Coronary artery (tissue), 2 donors: Measurements from ENCODE around the gene RYR1.
"Not testable (repeated sequence)": the region's sequence is repeated elsewhere in the genome, so short reads cannot be mapped to it uniquely, and the experiment has no call there.

Source experiments
- DNase-seq: peaks from one replicate; pipeline ENCODE4 v3.0.0-alpha.2; 2017; ENCODE audit warnings: low spot score
- H3K27ac ChIP-seq, 2 donors: fragments of 200-600 bp; sonication (generic); one replicate each; pipeline ENCODE4 v1.5.1; 2016 to 2019
- H3K4me3 ChIP-seq: fragments of 200-600 bp; sonication (generic); 2 replicates; pipeline ENCODE4 v1.5.1; 2016; ENCODE audit warnings: mild to moderate bottlenecking, moderate library complexity
- TF ChIP-seq, protein P1 (sequence below): fragments of 200-600 bp; sonication (generic); IDR thresholded peaks from one replicate; pipeline ENCODE4 v1.5.1; 2019; ENCODE audit warnings: antibody characterized with exemption

RYR1 gene

GRCh38 chr19:38411041-38411712 is 22.3 kb upstream of the RYR1 start:
- no peak for DNase-seq
- TF ChIP-seq, protein P1, sequence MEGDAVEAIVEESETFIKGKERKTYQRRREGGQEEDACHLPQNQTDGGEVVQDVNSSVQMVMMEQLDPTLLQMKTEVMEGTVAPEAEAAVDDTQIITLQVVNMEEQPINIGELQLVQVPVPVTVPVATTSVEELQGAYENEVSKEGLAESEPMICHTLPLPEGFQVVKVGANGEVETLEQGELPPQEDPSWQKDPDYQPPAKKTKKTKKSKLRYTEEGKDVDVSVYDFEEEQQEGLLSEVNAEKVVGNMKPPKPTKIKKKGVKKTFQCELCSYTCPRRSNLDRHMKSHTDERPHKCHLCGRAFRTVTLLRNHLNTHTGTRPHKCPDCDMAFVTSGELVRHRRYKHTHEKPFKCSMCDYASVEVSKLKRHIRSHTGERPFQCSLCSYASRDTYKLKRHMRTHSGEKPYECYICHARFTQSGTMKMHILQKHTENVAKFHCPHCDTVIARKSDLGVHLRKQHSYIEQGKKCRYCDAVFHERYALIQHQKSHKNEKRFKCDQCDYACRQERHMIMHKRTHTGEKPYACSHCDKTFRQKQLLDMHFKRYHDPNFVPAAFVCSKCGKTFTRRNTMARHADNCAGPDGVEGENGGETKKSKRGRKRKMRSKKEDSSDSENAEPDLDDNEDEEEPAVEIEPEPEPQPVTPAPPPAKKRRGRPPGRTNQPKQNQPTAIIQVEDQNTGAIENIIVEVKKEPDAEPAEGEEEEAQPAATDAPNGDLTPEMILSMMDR: no peak
- H3K27ac ChIP-seq: no peak overlapping the region
- H3K4me3 ChIP-seq: no peak overlapping the region

- not testable (repeated sequence) for DNase-seq, H3K27ac ChIP-seq, H3K4me3 ChIP-seq
Observed at GRCh38 chr19:38411898-38412297, 21.6 kb upstream of the RYR1 start.

GRCh38 chr19:38412491-38412890 is 21.0 kb upstream of the RYR1 start:
- TF ChIP-seq, protein P1: no peak
- DNase-seq: no peak
- H3K4me3 ChIP-seq: no peak overlapping the region
- H3K27ac ChIP-seq: no peak overlapping the region

DNA sequence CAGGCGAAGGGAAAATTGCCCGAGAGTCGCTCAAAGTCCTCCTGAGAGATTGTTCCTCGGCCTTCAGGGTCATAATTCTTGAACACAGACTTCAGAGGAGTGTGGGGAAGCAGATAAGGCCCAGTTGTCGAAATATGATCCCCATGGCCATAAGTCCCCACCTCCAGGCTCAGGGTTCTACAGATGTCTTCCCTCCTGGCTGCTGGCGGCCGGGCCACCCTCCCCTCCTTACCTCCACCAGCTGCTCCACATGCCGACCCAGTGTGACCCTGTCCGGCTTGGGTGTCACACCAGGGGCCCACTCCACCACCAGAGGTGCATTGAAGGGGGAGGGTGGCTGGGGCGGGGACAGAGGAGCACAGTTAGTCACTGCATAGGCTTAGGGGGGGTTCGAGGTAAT is 20.5 kb upstream of the RYR1 start:
- DNase-seq: no peak

DNA sequence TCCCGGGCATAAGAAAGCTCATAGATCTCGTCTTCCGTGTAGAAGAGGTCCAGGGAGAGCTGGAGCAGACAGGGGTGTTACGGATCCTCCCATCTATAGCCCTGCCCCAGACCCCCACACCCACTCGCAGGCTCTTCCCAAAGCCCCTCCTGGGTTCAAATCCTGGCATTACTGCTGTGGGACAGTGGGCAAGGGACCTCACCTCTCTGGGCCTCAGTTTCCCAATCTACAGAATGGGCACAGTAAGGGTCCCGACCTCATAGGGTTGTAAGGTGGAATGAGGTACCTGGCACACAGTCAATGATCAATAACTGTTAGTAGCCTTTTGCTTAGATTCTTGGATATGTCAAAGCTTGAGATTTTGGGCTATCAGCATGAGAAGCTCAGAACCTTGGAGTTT is 20.1 kb upstream of the RYR1 start:
- DNase-seq: no peak
- no peak overlapping the region for H3K27ac ChIP-seq
- H3K4me3 ChIP-seq: no peak overlapping the region
- TF ChIP-seq, protein P1: no peak

More for the DNA sequence above, 20.5 kb upstream of the RYR1 start:
- Histone ChIP-seq H3K27ac (no peak overlapping the region), H3K4me3 (no peak overlapping the region)
- TF ChIP-seq, protein P1: no peak

GRCh38 chr19:38417146-38417543 is 16.3 kb upstream of the RYR1 start:
- H3K27ac ChIP-seq: peak overlapping the region in 1 of 2 donors; percentile 16
- DNase-seq: no peak
- peak overlapping the region; percentile 59 for H3K4me3 ChIP-seq
- TF ChIP-seq, protein P1: no peak

- peak overlapping the region; percentile 59 for H3K4me3 ChIP-seq
- TF ChIP-seq, protein P1: no peak
- no peak for DNase-seq
- peak overlapping the region in 1 of 2 donors; percentile 16 for H3K27ac ChIP-seq
Observed at GRCh38 chr19:38417544-38418506, 15.7 kb upstream of the RYR1 start.
